Measurements from ENCODE around the gene TASP1.

Gene TASP1

DNA sequence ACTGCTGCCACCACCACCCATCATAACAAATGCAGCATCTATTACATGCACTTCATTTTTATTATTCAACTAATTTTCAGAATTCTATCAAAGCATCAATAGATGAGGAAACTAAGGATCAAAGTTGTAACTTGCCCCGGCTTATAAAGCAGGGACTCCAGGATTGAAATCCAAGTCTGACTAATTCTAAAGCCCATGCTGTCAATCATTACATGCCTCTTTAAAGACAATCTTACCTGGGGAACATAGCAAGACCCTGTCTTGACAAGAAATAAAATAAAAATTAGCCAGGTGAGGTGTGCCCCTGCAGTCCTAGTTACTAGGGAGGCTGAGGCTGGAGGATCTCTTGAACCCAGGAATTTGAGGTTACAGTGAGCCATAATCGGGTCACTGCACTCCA, 235.3 kb downstream of the TASP1 start:
- no peaks in the 10 kb centered on the region for H3K79me1 ChIP-seq (replicated peaks; ENCODE audit: low read length, poor library complexity, severe bottlenecking)
- H2BK5ac ChIP-seq (ENCODE audit: low read depth, low read length, poor library complexity, severe bottlenecking), result no peak overlapping the region
- H3K27ac ChIP-seq (ENCODE audit: low read length, poor library complexity, severe bottlenecking), result no peak overlapping the region
- no peak overlapping the region for H3K18ac ChIP-seq (ENCODE audit: low read depth in 1 of 2, low read length in 2 of 2)
- no peaks in the 10 kb centered on the region for H3K9me3 ChIP-seq (ENCODE audit: control insufficient read depth, low read length)
- no peak overlapping the region for H3K4me3 ChIP-seq (ENCODE audit: insufficient read depth in 1 of 2, low read depth in 1 of 2, low read length in 2 of 2)
- no peaks in the 10 kb centered on the region for H3K36me3 ChIP-seq (ENCODE audit: control insufficient read depth in 1 of 2, insufficient read depth in 2 of 2, low read depth in 1 of 2, low read length in 2 of 2)
- no peak overlapping the region for H2BK15ac ChIP-seq (ENCODE audit: low read depth, poor library complexity, severe bottlenecking)
- H3K4me1 ChIP-seq (ENCODE audit: control insufficient read depth, insufficient read depth, low read depth, low read length), result no peaks in the 10 kb centered on the region
- DNase-seq, result no peak
- H3K4ac ChIP-seq (ENCODE audit: low read depth in 1 of 2, low read length in 2 of 2), result no peak overlapping the region
- H4K91ac ChIP-seq (ENCODE audit: low read length), result no peak overlapping the region
- no peak overlapping the region for H2BK120ac ChIP-seq (ENCODE audit: low read depth, low read length)
- H2AFZ ChIP-seq (ENCODE audit: low read depth, low read length), result no peak overlapping the region
- H3K4me2 ChIP-seq (ENCODE audit: low read length, poor library complexity, severe bottlenecking), result no peak overlapping the region
- no peak overlapping the region for H3K9ac ChIP-seq (ENCODE audit: low read length)
- 75% methylated on average over 2 of the region's 2 CpGs for WGBS
- no peak overlapping the region for H3K23ac ChIP-seq (ENCODE audit: low read length in 2 of 2)
- H2BK12ac ChIP-seq (ENCODE audit: low read length in 2 of 2), result no peak overlapping the region
- H4K8ac ChIP-seq (ENCODE audit: low read length), result no peak overlapping the region
- H3K14ac ChIP-seq (ENCODE audit: low read length in 2 of 2), result no peak overlapping the region
- H2AK5ac ChIP-seq (ENCODE audit: low read length, severe bottlenecking), result no peak overlapping the region
- H3K27me3 ChIP-seq (ENCODE audit: control insufficient read depth in 1 of 2, insufficient read depth in 1 of 2, low read length in 2 of 2), result no peaks in the 10 kb centered on the region

DNA sequence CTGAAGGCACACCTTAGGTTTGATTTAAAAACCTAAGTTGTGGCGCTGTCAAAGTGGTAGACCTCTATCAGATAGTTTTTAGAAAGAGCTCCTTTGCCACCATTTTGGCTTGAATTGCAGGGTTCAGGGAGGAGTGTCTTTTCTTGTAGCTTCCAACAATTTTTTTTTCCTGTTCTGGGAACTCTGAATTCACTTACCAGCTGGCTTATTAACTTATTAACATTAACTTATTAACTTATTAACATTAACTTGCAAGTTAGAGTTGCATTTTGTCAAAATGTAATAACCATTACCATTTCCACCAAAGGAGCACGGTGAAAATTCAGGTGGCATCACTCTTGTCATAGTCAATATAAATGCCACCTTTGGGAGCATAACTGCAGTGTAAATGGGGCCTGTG, 235.7 kb downstream of the TASP1 start:
- H3K79me1 ChIP-seq (replicated peaks; ENCODE audit: low read length, poor library complexity, severe bottlenecking), result no peaks in the 10 kb centered on the region
- H4K8ac ChIP-seq (ENCODE audit: low read length), result no peak overlapping the region
- no peak overlapping the region for H2BK12ac ChIP-seq (ENCODE audit: low read length in 2 of 2)
- no peak overlapping the region for H3K14ac ChIP-seq (ENCODE audit: low read length in 2 of 2)
- H3K9me3 ChIP-seq (ENCODE audit: control insufficient read depth, low read length), result no peaks in the 10 kb centered on the region
- no peak overlapping the region for H3K4me2 ChIP-seq (ENCODE audit: low read length, poor library complexity, severe bottlenecking)
- no peak overlapping the region for H4K91ac ChIP-seq (ENCODE audit: low read length)
- H3K27ac ChIP-seq (ENCODE audit: low read length, poor library complexity, severe bottlenecking), result no peak overlapping the region
- no peak overlapping the region for H2BK5ac ChIP-seq (ENCODE audit: low read depth, low read length, poor library complexity, severe bottlenecking)
- H3K9ac ChIP-seq (ENCODE audit: low read length), result no peak overlapping the region
- H2AK5ac ChIP-seq (ENCODE audit: low read length, severe bottlenecking), result no peak overlapping the region
- no peak overlapping the region for H2AFZ ChIP-seq (ENCODE audit: low read depth, low read length)
- WGBS, result 100% methylated on average over 2 of the region's 2 CpGs
- H3K4ac ChIP-seq (ENCODE audit: low read depth in 1 of 2, low read length in 2 of 2), result no peak overlapping the region
- H3K36me3 ChIP-seq (ENCODE audit: control insufficient read depth in 1 of 2, insufficient read depth in 2 of 2, low read depth in 1 of 2, low read length in 2 of 2), result no peaks in the 10 kb centered on the region
- H2BK15ac ChIP-seq (ENCODE audit: low read depth, poor library complexity, severe bottlenecking), result no peak overlapping the region
- no peak for DNase-seq
- H3K4me1 ChIP-seq (ENCODE audit: control insufficient read depth, insufficient read depth, low read depth, low read length), result no peaks in the 10 kb centered on the region
- H2BK120ac ChIP-seq (ENCODE audit: low read depth, low read length), result no peak overlapping the region
- H3K18ac ChIP-seq (ENCODE audit: low read depth in 1 of 2, low read length in 2 of 2), result no peak overlapping the region
- H3K27me3 ChIP-seq (ENCODE audit: control insufficient read depth in 1 of 2, insufficient read depth in 1 of 2, low read length in 2 of 2), result no peaks in the 10 kb centered on the region
- no peak overlapping the region for H3K4me3 ChIP-seq (ENCODE audit: insufficient read depth in 1 of 2, low read depth in 1 of 2, low read length in 2 of 2)
- no peak overlapping the region for H3K23ac ChIP-seq (ENCODE audit: low read length in 2 of 2)

DNA sequence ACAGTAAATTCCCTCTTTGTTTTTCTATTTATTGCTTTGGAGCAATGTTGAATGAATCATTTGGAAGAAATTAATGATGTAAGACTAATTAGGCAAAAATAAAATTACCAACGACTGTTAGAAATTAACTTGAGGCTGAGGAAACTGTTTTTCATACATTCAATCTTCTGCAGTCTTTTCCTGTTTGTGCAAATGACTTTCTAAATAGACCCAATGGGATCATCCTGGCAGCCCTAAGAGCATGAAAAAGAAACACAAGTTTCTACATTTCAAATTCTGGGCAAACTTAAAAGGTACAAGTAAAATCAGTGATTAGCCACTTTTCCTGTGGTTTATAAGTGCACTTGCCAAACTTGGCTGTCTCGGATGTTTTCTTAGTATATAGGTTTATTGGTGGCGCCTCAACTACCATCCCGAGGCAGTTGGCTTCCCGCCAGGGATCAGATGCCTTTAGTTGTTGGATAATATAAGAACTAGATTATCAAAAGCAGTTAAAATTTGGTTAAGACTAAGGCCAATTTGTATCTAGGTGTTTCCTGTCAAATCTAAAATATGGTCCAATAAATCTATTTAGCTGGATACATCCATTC, 236.5 kb downstream of the TASP1 start:
- Histone ChIP-seq H2AK5ac (ENCODE audit: low read length, severe bottlenecking) (no peak overlapping the region), H4K8ac (ENCODE audit: low read length) (no peak overlapping the region), H2AFZ (ENCODE audit: low read depth, low read length) (no peak overlapping the region), H3K4ac (ENCODE audit: low read depth in 1 of 2, low read length in 2 of 2) (no peak overlapping the region), H4K91ac (ENCODE audit: low read length) (no peak overlapping the region), H3K14ac (ENCODE audit: low read length in 2 of 2) (no peak overlapping the region), H3K27me3 (ENCODE audit: control insufficient read depth in 1 of 2, insufficient read depth in 1 of 2, low read length in 2 of 2) (no peaks in the 10 kb centered on the region), H3K4me2 (ENCODE audit: low read length, poor library complexity, severe bottlenecking) (no peak overlapping the region), H3K4me3 (ENCODE audit: insufficient read depth in 1 of 2, low read depth in 1 of 2, low read length in 2 of 2) (no peak overlapping the region), H3K4me1 (ENCODE audit: control insufficient read depth, insufficient read depth, low read depth, low read length) (no peaks in the 10 kb centered on the region), H3K27ac (ENCODE audit: low read length, poor library complexity, severe bottlenecking) (no peak overlapping the region), H2BK12ac (ENCODE audit: low read length in 2 of 2) (no peak overlapping the region), H3K79me1 (replicated peaks; ENCODE audit: low read length, poor library complexity, severe bottlenecking) (no peaks in the 10 kb centered on the region), H3K23ac (ENCODE audit: low read length in 2 of 2) (no peak overlapping the region), H2BK120ac (ENCODE audit: low read depth, low read length) (no peak overlapping the region), H3K36me3 (ENCODE audit: control insufficient read depth in 1 of 2, insufficient read depth in 2 of 2, low read depth in 1 of 2, low read length in 2 of 2) (no peaks in the 10 kb centered on the region), H2BK5ac (ENCODE audit: low read depth, low read length, poor library complexity, severe bottlenecking) (no peak overlapping the region), H3K18ac (ENCODE audit: low read depth in 1 of 2, low read length in 2 of 2) (no peak overlapping the region), H2BK15ac (ENCODE audit: low read depth, poor library complexity, severe bottlenecking) (no peak overlapping the region), H3K9me3 (ENCODE audit: control insufficient read depth, low read length) (no peaks in the 10 kb centered on the region), H3K9ac (ENCODE audit: low read length) (no peak overlapping the region)
- 94% methylated on average over 5 of the region's 5 CpGs for WGBS
- DNase-seq, result no peak

DNA sequence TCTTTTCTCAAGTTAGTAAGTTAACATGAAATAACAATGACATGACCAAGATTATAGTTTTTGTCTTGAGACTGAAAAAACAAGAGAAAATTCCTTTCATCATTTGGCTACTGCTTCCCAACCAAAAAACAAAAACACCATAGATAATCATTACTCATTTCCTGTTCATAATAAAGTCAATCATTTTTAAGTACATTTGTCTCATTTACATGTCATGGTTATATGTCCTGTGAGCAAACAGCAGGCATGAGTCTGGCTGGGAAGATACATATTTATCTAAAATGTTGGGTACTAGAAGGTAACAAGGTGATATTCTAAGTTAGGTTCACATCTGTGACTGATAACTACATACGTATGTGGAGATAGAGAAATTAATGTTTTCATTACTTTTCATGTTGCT, 237.1 kb downstream of the TASP1 start:
- Histone ChIP-seq H3K36me3 (ENCODE audit: control insufficient read depth in 1 of 2, insufficient read depth in 2 of 2, low read depth in 1 of 2, low read length in 2 of 2) (no peaks in the 10 kb centered on the region), H2BK15ac (ENCODE audit: low read depth, poor library complexity, severe bottlenecking) (no peak overlapping the region), H2BK120ac (ENCODE audit: low read depth, low read length) (no peak overlapping the region), H3K79me1 (replicated peaks; ENCODE audit: low read length, poor library complexity, severe bottlenecking) (no peaks in the 10 kb centered on the region), H3K9ac (ENCODE audit: low read length) (no peak overlapping the region), H2BK12ac (ENCODE audit: low read length in 2 of 2) (no peak overlapping the region), H2BK5ac (ENCODE audit: low read depth, low read length, poor library complexity, severe bottlenecking) (no peak overlapping the region), H3K4me1 (ENCODE audit: control insufficient read depth, insufficient read depth, low read depth, low read length) (no peaks in the 10 kb centered on the region), H3K4me3 (ENCODE audit: insufficient read depth in 1 of 2, low read depth in 1 of 2, low read length in 2 of 2) (no peak overlapping the region), H4K8ac (ENCODE audit: low read length) (no peak overlapping the region), H2AFZ (ENCODE audit: low read depth, low read length) (no peak overlapping the region), H3K27ac (ENCODE audit: low read length, poor library complexity, severe bottlenecking) (no peak overlapping the region), H3K14ac (ENCODE audit: low read length in 2 of 2) (no peak overlapping the region), H2AK5ac (ENCODE audit: low read length, severe bottlenecking) (no peak overlapping the region), H3K9me3 (ENCODE audit: control insufficient read depth, low read length) (no peaks in the 10 kb centered on the region), H3K18ac (ENCODE audit: low read depth in 1 of 2, low read length in 2 of 2) (no peak overlapping the region), H3K4ac (ENCODE audit: low read depth in 1 of 2, low read length in 2 of 2) (no peak overlapping the region), H3K23ac (ENCODE audit: low read length in 2 of 2) (no peak overlapping the region), H4K91ac (ENCODE audit: low read length) (no peak overlapping the region), H3K27me3 (ENCODE audit: control insufficient read depth in 1 of 2, insufficient read depth in 1 of 2, low read length in 2 of 2) (no peaks in the 10 kb centered on the region), H3K4me2 (ENCODE audit: low read length, poor library complexity, severe bottlenecking) (no peak overlapping the region)
- no CpG with 5 or more reads among the region's 1 CpG for WGBS
- no peak for DNase-seq
